Right renal cortex interstitium (tissue), 3 donors: Measurements from ENCODE around the gene PLAAT5. TPM values are rescaled to one million over a fixed set of nuclear protein-coding genes. Genes with fewer than 3 reads are reported as not detected.

Experiments used
- DNase-seq, 3 donors: peaks; one replicate each; pipeline ENCODE4 v3.0.0-alpha.2; 2013; ENCODE audit warnings: low read depth in 3 of 3, low spot score in 2 of 3
- polyA plus RNA-seq, 3 donors: library from polyadenylated mRNA; unstranded; fragments of 120-200 nt; gene quantifications; one replicate each; pipeline ENCODE4 v1.2.1, GENCODE V29; 2013; ENCODE audit not compliant: insufficient read length in 3 of 3

PLAAT5 gene
- polyA plus RNA-seq, 3 donors = 0.42 to 0.51 (median 0.42) TPM

- DNase-seq = no peak
Measured at GRCh38 chr11:63516109-63516508, 25.1 kb upstream of the PLAAT5 start.

GRCh38 chr11:63512816-63513215 is 21.8 kb upstream of the PLAAT5 start:
- no peak for DNase-seq

GRCh38 chr11:63511048-63511748 is 20.2 kb upstream of the PLAAT5 start:
- no peak for DNase-seq

- no peak for DNase-seq
Measured at GRCh38 chr11:63510360-63511047, 19.5 kb upstream of the PLAAT5 start.

DNA sequence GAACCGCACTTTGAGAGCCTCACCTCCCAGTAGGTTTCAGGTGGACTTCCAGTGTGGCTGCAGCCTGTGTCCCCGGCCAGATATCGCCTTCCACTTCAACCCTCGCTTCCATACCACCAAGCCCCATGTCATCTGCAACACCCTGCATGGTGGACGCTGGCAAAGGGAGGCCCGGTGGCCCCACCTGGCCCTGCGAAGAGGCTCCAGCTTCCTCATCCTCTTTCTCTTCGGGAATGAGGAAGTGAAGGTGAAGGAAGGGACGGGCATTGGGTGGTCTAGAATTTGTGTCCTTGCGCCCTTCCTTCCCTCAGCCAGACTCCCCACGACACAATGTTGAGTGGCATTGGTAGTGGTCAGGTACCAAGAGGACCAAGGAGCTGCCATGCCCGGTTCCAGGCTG is 17.8 kb upstream of the PLAAT5 start:
- DNase-seq = no peak

GRCh38 chr11:63508009-63508408 is 17.0 kb upstream of the PLAAT5 start:
- DNase-seq = no peak

- no peak for DNase-seq
Measured at GRCh38 chr11:63507511-63507910, 16.5 kb upstream of the PLAAT5 start.

- DNase-seq = no peak
Measured at GRCh38 chr11:63506876-63507275, 15.9 kb upstream of the PLAAT5 start.

DNA sequence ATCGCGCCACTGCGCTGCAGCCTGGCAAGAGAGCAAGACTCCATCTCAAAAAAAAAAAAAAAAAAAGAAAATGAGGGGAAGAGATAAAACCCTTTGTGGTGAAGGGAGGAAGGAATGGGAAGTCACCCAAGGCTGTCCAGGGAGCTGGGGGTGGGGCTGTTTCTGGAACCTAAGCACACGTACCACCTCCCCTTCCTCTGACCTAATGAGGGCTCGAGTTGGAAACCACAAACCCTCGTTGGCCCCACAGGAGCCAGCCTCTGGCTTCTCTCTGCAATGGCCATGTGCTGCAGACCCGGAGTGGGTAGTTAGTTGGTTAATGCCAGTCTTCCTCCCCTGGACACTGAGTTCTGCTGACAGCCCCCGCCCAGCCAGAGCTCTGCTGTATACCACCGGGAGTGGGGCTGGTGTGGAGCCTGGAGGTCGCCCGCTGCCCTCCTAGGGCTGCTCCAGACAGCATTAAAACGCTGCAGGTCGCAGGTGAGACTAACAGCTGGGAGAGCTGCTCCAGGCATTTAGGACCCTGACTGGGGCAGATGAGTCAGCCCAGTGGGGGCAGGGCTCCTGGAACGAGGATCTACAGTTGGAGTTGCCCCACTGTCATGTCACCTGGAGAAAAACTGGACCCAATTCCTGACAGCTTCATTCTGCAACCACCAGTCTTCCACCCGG is 15.0 kb upstream of the PLAAT5 start, which contains the start of gene LGALS12:
Gene LGALS12, plus strand, starts transcription at position 228 of the 672 bp plus-strand sequence. Its CDS starts 375 bp downstream, at position 603.
- no peak for DNase-seq

- DNase-seq = no peak
Measured at GRCh38 chr11:63504933-63505586, 14.1 kb upstream of the PLAAT5 start.

GRCh38 chr11:63504054-63504453 is 13.1 kb upstream of the PLAAT5 start:
- DNase-seq = no peak

DNA sequence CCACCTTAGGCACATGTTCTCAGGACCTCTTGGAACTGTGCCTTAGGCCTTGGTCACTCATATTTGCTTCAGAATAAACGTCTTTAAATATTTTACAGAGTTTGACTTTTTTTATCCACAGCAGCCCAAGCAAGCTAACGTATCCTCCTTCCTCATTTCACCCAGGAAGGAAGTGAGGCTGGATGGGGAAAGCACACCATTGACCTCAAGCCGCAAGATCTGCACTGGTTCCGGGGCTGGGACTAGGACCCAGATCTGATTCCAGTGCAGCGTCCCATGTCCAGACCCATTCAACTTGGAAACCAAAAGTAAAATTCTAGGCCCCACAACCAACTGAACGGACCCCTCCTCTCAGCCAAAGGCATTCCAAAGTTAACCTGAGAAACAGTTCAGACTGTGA is 12.5 kb upstream of the PLAAT5 start:
- DNase-seq = no peak

DNA sequence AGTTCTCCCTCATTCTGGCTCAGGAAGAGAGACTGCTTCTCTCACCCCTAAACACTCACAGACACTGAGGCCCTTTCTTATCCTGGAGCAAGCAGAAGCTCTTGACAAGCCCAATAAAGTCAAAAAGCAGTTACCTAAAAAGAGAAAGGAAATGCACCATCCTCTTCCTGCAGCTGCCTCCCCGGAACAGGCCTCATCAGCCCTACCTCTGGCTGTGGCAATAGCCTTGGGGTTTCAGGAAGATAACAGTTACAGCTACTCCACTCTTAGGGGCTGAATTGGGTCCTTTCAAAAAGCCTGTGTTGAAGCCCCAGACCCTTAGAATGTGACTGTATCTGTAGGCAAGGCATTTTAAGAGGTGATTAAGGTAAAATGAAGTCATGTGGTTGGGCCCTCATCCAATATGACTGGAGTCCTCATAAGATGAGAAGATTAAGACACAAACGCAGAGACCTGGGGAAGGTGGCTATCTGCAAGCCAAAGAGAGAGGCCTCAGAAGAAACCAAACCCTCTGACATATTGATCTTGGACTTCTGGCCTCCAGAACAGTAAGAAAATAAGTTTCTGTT is 11.4 kb upstream of the PLAAT5 start:
- no peak for DNase-seq

DNA sequence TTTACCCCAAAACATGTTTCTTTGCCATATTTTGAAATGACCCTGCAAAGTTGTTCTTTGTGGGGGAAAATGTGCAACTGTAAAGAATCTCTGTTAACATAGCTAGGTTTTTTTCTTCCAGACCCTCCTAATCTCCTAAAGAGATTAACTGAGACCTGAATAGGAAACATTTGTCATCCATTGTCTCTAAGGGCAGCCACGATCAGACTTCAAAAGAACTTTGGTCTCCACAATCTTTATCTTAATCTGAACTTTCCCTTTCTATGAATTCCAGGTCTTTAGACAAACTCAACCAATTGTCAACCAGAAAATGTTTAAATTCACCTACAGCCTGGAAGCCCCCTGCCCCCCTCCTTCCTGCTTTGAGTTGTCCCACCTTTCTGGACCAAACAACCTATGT is 10.3 kb upstream of the PLAAT5 start:
- no peak for DNase-seq

DNA sequence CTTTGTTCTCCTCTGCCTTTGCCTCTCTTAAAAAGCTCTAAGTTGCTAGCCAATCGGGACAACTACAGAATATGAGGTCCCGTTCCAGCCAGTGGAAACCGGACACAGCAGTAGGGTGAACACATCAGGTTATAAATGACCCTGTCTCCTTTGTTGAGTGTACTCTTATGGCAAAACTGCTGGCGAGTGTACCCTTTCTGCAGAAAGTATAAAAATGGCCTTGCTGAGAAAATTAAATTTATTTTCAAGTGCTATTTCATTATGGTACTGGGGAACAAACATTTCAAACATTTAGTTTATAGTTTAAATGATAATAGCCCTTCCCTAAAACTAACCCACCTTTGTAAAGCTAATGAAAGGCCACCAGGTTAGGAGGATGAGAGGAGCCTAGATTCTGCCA is 8.9 kb upstream of the PLAAT5 start:
- no peak for DNase-seq

- no peak for DNase-seq
Measured at GRCh38 chr11:63494975-63495374, 4.0 kb upstream of the PLAAT5 start.

- DNase-seq = no peak
Measured at GRCh38 chr11:63493127-63493526, 2.2 kb upstream of the PLAAT5 start.

DNA sequence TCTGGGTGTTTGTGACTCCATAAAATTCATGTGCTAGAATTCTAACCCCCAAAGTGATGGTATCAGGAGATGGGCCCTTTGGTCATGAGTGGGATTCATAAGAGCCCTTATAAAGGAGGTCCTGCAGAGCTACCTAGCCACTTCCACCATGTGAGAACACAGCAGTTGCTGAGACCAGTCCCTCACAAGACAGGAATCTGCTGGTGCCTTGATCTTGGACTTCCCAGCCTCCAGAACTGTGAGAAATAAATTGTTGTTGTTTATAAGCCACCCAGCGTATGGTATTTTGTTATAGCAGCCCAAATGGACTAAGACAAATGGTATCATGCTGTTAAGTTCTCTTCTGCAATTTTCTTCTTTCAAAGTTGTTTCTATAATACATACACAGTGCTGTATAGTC is 1.5 kb upstream of the PLAAT5 start:
- DNase-seq = no peak

DNA sequence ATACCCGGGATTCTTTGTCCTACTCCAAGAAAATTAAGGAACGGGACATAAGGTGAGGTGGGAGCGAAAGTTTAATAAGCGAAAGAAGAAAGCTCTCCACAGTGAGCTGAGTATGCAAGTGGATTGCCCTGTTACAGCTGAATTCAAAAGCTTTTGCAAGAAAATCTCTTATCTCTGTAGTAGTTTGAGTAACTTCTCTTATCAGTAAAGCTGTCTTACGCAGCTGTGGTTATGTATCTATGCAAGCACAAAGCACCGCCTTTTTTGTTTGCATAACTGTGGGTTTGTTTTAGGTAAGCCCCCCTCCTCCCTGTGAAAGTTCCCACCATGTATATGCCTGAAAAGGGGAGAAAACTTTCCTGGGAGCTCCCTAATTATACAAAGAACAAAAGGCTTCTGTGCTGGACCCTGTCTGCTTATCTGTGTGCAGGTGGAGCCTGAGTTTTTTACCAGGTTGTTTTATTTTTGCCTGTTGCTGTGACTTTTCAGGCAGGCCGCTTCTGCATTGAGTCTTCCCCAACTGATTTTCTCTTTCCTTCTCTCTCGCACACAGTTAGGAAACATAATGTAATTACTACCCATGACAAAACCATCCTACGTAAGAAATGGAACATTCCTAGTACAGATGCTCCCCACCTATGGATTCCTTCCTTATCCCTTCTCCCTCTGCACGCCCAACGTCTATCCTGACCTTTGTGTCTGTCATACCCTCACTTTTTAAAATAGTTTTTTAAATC is 837 bp upstream of the PLAAT5 start:
- no peak for DNase-seq

DNA sequence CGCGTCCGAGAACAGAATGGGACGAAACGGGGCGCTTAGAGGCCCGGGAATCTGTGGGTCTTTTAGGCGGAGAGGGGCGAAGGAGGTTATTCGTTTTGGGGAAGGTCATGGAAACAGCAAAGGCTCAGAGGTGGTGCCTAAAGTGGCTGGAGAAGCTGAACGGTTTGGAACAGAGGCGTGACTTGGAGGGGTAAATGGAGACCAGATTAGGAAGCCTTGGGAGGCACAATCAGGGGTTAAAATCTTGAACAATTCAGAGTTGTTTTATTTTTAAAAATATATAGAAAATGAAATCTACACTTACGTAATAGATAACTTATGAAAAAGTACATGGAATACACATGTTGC is 247 bp upstream of the PLAAT5 start:
- no peak for DNase-seq
